ENCODE data around the gene ATP6V0D1. TPM values are rescaled to one million over a fixed set of nuclear protein-coding genes. Genes with fewer than 3 reads are reported as not detected.
A peak's percentile ranks its signal among the peaks of the same experiment; 100 is the strongest.

Gene ATP6V0D1
- total RNA-seq, 1 experiment from 2014 or later = 43.0 TPM

GRCh38 chr16:67437513-67437912, 43.4 kb downstream of the ATP6V0D1 start:
- Histone ChIP-seq H3T11ph (ENCODE audit: low read length) (no peak overlapping the region), H3K79me1 (ENCODE audit: insufficient read depth, low read depth, low read length, poor library complexity, severe bottlenecking) (no peaks in the 10 kb centered on the region), H3K4ac (ENCODE audit: low read depth, low read length) (no peak overlapping the region), H4K91ac (ENCODE audit: insufficient read length, low read depth, low read length) (no peak overlapping the region), H3K56ac (ENCODE audit: insufficient read length, low read depth, low read length) (no peak overlapping the region), H4K5ac (ENCODE audit: insufficient read length, low read depth, low read length) (no peak overlapping the region), H3K9ac (ENCODE audit: extremely low read depth, insufficient read length, low read length) (no peak overlapping the region), H3K23me2 (ENCODE audit: insufficient read length, low read depth, low read length, poor library complexity, severe bottlenecking) (peaks cover under 1% of the 10 kb centered on the region), H2BK15ac (ENCODE audit: low read depth, low read length) (no peak overlapping the region), H2AK5ac (ENCODE audit: insufficient read length, low read length) (no peak overlapping the region), H3K23ac (ENCODE audit: insufficient read length, low read depth, low read length) (no peak overlapping the region), H3K4me1 (ENCODE audit: insufficient read depth, low read length) (peaks cover 1% of the 10 kb centered on the region; the same call in 1 of the 2 replicates), H3K18ac (ENCODE audit: insufficient read length, low read depth, low read length) (no peak overlapping the region), H3K14ac (ENCODE audit: insufficient read depth, low read length) (no peak overlapping the region), H3K9me3 (ENCODE audit: control insufficient read depth, low read depth, low read length) (no peaks in the 10 kb centered on the region), H3K27me3 (ENCODE audit: insufficient read depth, low read length) (no peaks in the 10 kb centered on the region), H2BK120ac (ENCODE audit: low read depth, low read length, poor library complexity, severe bottlenecking) (no peak overlapping the region), H3K4me2 (ENCODE audit: insufficient read depth, insufficient read length, low read length) (no peak overlapping the region), H2AFZ (ENCODE audit: low read length) (no peak overlapping the region), H2BK20ac (ENCODE audit: low read depth, low read length, poor library complexity, severe bottlenecking) (no peak overlapping the region), H2BK12ac (ENCODE audit: insufficient read length, low read depth, low read length) (no peak overlapping the region), H3K79me2 (ENCODE audit: insufficient read depth, low read length) (no peaks in the 10 kb centered on the region; the same call in 1 of the 2 replicates), H3K27ac (ENCODE audit: insufficient read length, low read depth, low read length) (no peak overlapping the region), H4K8ac (replicated peaks; ENCODE audit: insufficient read length, low read depth, low read length) (no peak overlapping the region), H2BK5ac (ENCODE audit: insufficient read length, low read length) (no peak overlapping the region), H4K20me1 (ENCODE audit: control insufficient read depth, insufficient read depth, insufficient read length) (no peaks in the 10 kb centered on the region)
- Mint-ChIP-seq H3K27ac (peak overlapping the region in 1 of 3 experiments; percentile 22; a peak in 1 of 7 replicates), H3K4me1 (peaks cover 24 to 25% of the 10 kb centered on the region in 2 experiments), H3K27me3 (ENCODE audit: low read depth) (no peaks in the 10 kb centered on the region; the same call in 1 of the 2 replicates), H3K4me3 (no peak overlapping the region), H3K9me3 (no peaks in the 10 kb centered on the region), H3K36me3 (ENCODE audit: insufficient read depth in 1 of 3, low read depth in 3 of 3) (peaks cover 10 to 35% (median 22%) of the 10 kb centered on the region in 3 experiments)
- no peak for TF ChIP-seq CTCF (conservative IDR thresholded peaks at IDR 0.05)
- WGBS (ENCODE audit: extremely low coverage, insufficient read length, low lambda C conversion rate) = no CpG with 5 or more reads among the region's 4 CpGs
- no peak for DNase-seq

Measured in H9 (cell line).